PC-9 (cell line): ENCODE measurements around the gene CUX1.

Experiments
- CTCF ChIP-seq: fragments of 200-600 bp; sonication (generic); conservative IDR thresholded peaks from 2 replicates; pipeline ENCODE4 v1.6.1; 2017; ENCODE audit warnings: mixed run types, antibody characterized with exemption, mild to moderate bottlenecking, moderate library complexity
- EZH2 ChIP-seq: fragments of 200-600 bp; sonication (generic); IDR thresholded peaks from 2 replicates; pipeline ENCODE4 v1.8.0; 2017; ENCODE audit warnings: antibody characterized with exemption, low read depth

- TF ChIP-seq CTCF (no peak), EZH2 (no peak)
Measured at GRCh38 chr7:101910991-101911799, 93.8 kb downstream of the CUX1 start.
